Measurements from ENCODE around the gene MAFB. TPM values are rescaled to one million over a fixed set of nuclear protein-coding genes. Genes with fewer than 3 reads are reported as not detected.

MAFB gene
- total and polyA plus RNA-seq, 9 of the 15 experiments (the other 6 are each of a cell fraction or from before 2014, with no cell fraction given) = 0.04 TPM; not detected in 8

DNA sequence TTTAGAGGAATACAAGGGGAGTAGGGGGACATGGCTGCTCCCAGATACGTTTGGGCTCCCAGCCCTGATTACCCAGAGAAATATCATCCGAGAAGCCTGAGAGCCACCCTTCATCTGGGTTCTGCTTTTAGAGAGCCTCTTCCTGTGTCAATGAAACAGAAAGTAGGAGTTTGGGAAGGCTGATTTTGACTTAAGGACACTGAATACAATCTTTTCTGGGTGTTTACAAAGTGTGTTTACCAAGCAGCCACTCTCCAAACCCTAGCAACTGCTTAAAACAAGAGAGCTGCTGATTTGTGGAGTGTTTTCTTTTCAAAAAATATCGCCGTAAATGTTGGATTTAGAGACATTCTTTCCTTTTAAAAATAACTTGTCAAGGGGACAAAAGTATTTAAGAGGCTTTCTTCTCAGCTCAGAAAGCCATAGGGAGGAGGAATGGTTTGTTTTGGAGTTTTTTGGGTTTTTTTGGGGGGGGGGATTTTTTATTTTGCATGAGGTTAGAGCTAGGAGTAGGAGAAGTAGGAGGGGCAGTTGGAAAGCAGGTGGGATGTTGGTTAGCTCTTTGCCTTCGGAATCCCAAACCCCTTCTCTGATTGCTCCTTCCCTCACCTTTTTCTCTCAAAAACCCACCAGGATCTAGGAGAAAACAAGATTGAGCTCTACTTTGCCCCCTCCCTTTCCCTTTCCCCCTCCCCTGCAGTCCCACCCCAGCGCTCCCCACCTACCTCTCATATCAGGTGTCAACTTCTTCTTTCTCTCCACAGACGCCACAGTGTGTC is 12.4 kb downstream of the MAFB start (continued):
- TF ChIP-seq ETV6 (IDR thresholded peaks at IDR 0.05; ENCODE audit: borderline replicate concordance in 1 of 2, low read depth in 2 of 2, low read length in 1 of 2) (no peak), ETV6 (CRISPR knock-in tag; IDR thresholded peaks at IDR 0.05; ENCODE audit: borderline replicate concordance) (no peak), TCF3 (CRISPR knock-in tag; IDR thresholded peaks at IDR 0.05) (no peak), TAF1 (IDR thresholded peaks at IDR 0.05; ENCODE audit: control insufficient read depth, extremely low read depth, insufficient read depth, low read length, severe bottlenecking) (no peak)
- TF ChIP-seq, protein P1, sequence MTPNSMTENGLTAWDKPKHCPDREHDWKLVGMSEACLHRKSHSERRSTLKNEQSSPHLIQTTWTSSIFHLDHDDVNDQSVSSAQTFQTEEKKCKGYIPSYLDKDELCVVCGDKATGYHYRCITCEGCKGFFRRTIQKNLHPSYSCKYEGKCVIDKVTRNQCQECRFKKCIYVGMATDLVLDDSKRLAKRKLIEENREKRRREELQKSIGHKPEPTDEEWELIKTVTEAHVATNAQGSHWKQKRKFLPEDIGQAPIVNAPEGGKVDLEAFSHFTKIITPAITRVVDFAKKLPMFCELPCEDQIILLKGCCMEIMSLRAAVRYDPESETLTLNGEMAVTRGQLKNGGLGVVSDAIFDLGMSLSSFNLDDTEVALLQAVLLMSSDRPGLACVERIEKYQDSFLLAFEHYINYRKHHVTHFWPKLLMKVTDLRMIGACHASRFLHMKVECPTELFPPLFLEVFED (CRISPR knock-in tag; conservative IDR thresholded peaks at IDR 0.05) = no peak

DNA sequence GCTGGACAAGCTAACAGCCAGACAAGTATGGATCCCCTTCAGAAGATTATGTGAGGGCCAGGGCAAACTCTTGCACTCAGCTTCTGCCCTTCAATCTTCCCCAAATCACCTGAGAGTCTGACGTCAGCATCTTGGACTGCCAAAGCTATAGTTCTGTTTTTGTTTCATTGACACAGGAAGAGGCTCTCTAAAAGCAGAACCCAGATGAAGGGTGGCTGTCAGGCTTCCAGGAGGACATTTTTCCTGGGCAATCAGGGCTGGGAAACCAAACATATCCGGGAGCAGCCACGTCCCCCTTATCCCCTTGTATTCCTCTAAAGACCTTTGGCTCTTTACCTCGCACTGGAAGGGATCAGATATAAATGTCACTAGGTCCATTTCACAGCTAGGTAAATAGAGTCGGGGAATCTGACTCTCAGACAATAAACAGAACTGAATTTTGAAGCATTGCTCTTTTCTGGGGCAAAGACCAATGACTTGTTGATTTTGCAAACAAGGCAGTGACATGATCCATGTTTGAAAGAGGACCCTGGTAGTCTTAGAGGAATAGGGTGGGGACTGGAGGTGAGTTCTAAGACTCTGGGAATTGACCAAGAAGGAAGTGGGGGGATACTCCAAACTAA is 13.3 kb downstream of the MAFB start:
- Histone ChIP-seq H3K4me3 (no peak overlapping the region), H3K4me2 (ENCODE audit: insufficient read depth, low read length) (no peak overlapping the region), H3K4me1 (replicated peaks in 1 of 2; ENCODE audit: control insufficient read depth in 2 of 2, insufficient read depth in 2 of 2, low read length in 2 of 2) (no peaks in the 10 kb centered on the region), H3K79me2 (ENCODE audit: control insufficient read depth, insufficient read depth, low read length) (no peaks in the 10 kb centered on the region), H4K20me1 (replicated peaks; ENCODE audit: control insufficient read depth, insufficient read depth, low read length) (no peaks in the 10 kb centered on the region), H2AFZ (ENCODE audit: low read depth, low read length) (no peak overlapping the region), H3K36me3 (ENCODE audit: control insufficient read depth, insufficient read depth, low read length) (no peaks in the 10 kb centered on the region), H3K27me3 (ENCODE audit: control insufficient read depth in 2 of 2, insufficient read depth in 2 of 2, low read length in 2 of 2) (no peaks in the 10 kb centered on the region), H3K27ac (ENCODE audit: extremely low read depth, low read depth, low read length) (no peak overlapping the region), H3K9me1 (ENCODE audit: control insufficient read depth, insufficient read depth, low read length) (no peaks in the 10 kb centered on the region), H3K9me3 (replicated peaks; ENCODE audit: control insufficient read depth, insufficient read depth, low read depth, low read length) (no peaks in the 10 kb centered on the region), H3K9ac (ENCODE audit: insufficient read depth in 1 of 2, low read depth in 2 of 2, low read length in 2 of 2) (no peak overlapping the region)
- ChIA-PET CTCF (ENCODE audit: low intra/inter-chr PET ratio) (no interaction called here), POLR2A (interaction anchor here (1.1 kb wide), 1 partner anchor 9 kb away, joined by 3 read pairs; no protein-coding TSS in a partner anchor)
- intact Hi-C loops (cut with micrococcal nuclease) (no loop called here), in situ Hi-C loops (cut with MboI) (loop anchor here (25.0 kb wide), 1 partner anchor 1413 kb away; no protein-coding TSS in a partner anchor)
- DNase-seq (ENCODE audit: extremely low read depth in 1 of 4, low spot score in 3 of 4) (no peak), FAIRE-seq (no peak), ATAC-seq (no peak)
- 0% methylated on average over 5 of the region's 5 CpGs for WGBS (ENCODE audit: insufficient coverage, low coverage, missing lambda C conversion rate)
- no TSS peak for BruUV-seq (replicated peaks)
- TF ChIP-seq, protein P2, sequence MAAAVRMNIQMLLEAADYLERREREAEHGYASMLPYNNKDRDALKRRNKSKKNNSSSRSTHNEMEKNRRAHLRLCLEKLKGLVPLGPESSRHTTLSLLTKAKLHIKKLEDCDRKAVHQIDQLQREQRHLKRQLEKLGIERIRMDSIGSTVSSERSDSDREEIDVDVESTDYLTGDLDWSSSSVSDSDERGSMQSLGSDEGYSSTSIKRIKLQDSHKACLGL (CRISPR knock-in tag; IDR thresholded peaks at IDR 0.05; ENCODE audit: borderline replicate concordance, poor library complexity, severe bottlenecking) = no peak
- TF ChIP-seq, protein P3, sequence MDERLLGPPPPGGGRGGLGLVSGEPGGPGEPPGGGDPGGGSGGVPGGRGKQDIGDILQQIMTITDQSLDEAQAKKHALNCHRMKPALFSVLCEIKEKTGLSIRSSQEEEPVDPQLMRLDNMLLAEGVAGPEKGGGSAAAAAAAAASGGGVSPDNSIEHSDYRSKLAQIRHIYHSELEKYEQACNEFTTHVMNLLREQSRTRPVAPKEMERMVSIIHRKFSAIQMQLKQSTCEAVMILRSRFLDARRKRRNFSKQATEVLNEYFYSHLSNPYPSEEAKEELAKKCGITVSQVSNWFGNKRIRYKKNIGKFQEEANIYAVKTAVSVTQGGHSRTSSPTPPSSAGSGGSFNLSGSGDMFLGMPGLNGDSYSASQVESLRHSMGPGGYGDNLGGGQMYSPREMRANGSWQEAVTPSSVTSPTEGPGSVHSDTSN (CRISPR knock-in tag; IDR thresholded peaks at IDR 0.05; ENCODE audit: low read depth) = no peak
- TF ChIP-seq, protein P3 (tag; conservative IDR thresholded peaks at IDR 0.05; ENCODE audit: low read depth) = no peak
- TF ChIP-seq ZNF217 (CRISPR knock-in tag; IDR thresholded peaks at IDR 0.05) (no peak), JUN (IDR thresholded peaks at IDR 0.05; ENCODE audit: borderline replicate concordance, low read depth, low read length) (no peak), JUN (CRISPR knock-in tag; IDR thresholded peaks at IDR 0.05; ENCODE audit: borderline replicate concordance) (no peak), ZKSCAN1 (IDR thresholded peaks at IDR 0.05; ENCODE audit: low read depth, low read length) (no peak)
